GM12878 (cell line): ENCODE data around the gene COL25A1.
"Not testable (repeated sequence)": the region's sequence is repeated elsewhere in the genome, so short reads cannot be mapped to it uniquely, and the experiment has no call there.

Experiments used
- BRCA1 ChIP-seq: IDR thresholded peaks from 2 replicates; pipeline ENCODE4 v1.6.1; 2011; ENCODE audit warnings: low read depth, low read length, improper control_type of control experiment
- CREM ChIP-seq: IDR thresholded peaks from 2 replicates; pipeline ENCODE4 v1.6.1; 2014; ENCODE audit warnings: antibody characterized with exemption, low read depth
- HDAC6 ChIP-seq: fragments of 200-600 bp; sonication (generic); IDR thresholded peaks from one replicate; pipeline ENCODE4 v1.8.0; 2017; ENCODE audit warnings: antibody characterized with exemption; ENCODE audit not compliant: unreplicated experiment
- POLR2A ChIP-seq: IDR thresholded peaks from 2 replicates; pipeline ENCODE4 v1.6.1; 2011; ENCODE audit warnings: low read depth, mild to moderate bottlenecking, low read length
- RAD21 ChIP-seq: IDR thresholded peaks from 2 replicates; pipeline ENCODE4 v1.6.1; 2011; ENCODE audit warnings: mild to moderate bottlenecking, low read depth, low read length, moderate library complexity; ENCODE audit not compliant: insufficient read depth
- RCOR1 ChIP-seq: conservative IDR thresholded peaks from 2 replicates; pipeline ENCODE4 v1.6.1; 2012; ENCODE audit warnings: low read depth, low read length, improper control_type of control experiment
- SIN3A ChIP-seq: IDR thresholded peaks from 2 replicates; pipeline ENCODE4 v1.6.1; 2012; ENCODE audit warnings: low read depth, low read length, improper control_type of control experiment
- TF ChIP-seq, protein P1 (sequence below), 3 experiments: IDR thresholded peaks in 2 of 3; conservative IDR thresholded peaks in 1 of 3; 2 replicates each; pipeline ENCODE4 v1.5.1; 2011; ENCODE audit warnings: low read depth in 3 of 3, low read length in 3 of 3, mild to moderate bottlenecking in 3 of 3, control low read depth in 2 of 3, moderate library complexity in 2 of 3, inconsistent platforms in 1 of 3, mixed read lengths in 1 of 3; ENCODE audit not compliant: control insufficient read depth in 2 of 3, insufficient read depth in 1 of 3; ENCODE audit errors: extremely low read depth in 1 of 3
- TF ChIP-seq, protein P2 (sequence below): IDR thresholded peaks from 2 replicates; pipeline ENCODE4 v1.6.1; 2012; ENCODE audit warnings: low read depth, low read length, improper control_type of control experiment

DNA sequence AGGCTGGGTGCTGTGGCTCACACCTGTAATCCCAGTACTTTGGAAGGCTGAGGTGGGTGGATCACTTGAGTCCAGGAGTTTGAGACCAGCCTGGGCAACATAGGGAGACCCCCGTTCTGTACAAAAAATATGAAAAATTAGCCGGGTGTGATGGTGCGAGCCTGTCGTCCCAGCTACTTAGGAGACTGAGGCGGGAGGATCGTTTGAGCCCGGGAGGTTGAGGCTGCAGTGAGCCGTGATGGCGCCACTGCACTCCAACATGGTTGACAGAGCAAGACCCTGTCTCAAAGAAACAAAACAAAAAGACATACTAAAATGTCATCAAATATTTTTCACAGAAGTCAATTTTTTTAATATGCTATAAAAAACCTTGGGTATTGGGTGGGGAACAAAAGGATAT is 432.5 kb downstream of the COL25A1 start:
- not testable (repeated sequence) for TF ChIP-seq RAD21, HDAC6, RCOR1, BRCA1, POLR2A, CREM, SIN3A
- TF ChIP-seq, protein P1, sequence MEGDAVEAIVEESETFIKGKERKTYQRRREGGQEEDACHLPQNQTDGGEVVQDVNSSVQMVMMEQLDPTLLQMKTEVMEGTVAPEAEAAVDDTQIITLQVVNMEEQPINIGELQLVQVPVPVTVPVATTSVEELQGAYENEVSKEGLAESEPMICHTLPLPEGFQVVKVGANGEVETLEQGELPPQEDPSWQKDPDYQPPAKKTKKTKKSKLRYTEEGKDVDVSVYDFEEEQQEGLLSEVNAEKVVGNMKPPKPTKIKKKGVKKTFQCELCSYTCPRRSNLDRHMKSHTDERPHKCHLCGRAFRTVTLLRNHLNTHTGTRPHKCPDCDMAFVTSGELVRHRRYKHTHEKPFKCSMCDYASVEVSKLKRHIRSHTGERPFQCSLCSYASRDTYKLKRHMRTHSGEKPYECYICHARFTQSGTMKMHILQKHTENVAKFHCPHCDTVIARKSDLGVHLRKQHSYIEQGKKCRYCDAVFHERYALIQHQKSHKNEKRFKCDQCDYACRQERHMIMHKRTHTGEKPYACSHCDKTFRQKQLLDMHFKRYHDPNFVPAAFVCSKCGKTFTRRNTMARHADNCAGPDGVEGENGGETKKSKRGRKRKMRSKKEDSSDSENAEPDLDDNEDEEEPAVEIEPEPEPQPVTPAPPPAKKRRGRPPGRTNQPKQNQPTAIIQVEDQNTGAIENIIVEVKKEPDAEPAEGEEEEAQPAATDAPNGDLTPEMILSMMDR (IDR thresholded peaks at IDR 0.05 in 2 of 3, conservative IDR thresholded peaks at IDR 0.05 in 1 of 3; ENCODE audit: control insufficient read depth in 2 of 3, extremely low read depth in 1 of 3, insufficient read depth in 1 of 3, low read depth in 3 of 3, low read length in 3 of 3) = not testable (repeated sequence)
- TF ChIP-seq, protein P2, sequence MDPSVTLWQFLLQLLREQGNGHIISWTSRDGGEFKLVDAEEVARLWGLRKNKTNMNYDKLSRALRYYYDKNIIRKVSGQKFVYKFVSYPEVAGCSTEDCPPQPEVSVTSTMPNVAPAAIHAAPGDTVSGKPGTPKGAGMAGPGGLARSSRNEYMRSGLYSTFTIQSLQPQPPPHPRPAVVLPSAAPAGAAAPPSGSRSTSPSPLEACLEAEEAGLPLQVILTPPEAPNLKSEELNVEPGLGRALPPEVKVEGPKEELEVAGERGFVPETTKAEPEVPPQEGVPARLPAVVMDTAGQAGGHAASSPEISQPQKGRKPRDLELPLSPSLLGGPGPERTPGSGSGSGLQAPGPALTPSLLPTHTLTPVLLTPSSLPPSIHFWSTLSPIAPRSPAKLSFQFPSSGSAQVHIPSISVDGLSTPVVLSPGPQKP = not testable (repeated sequence)
